GM12801 (cell line): Measurements from ENCODE around the gene HEPH.

Source experiments
- TF ChIP-seq, protein P1 (sequence below): IDR thresholded peaks from one replicate; pipeline ENCODE4 v1.5.1; 2011; ENCODE audit warnings: control low read depth; ENCODE audit not compliant: insufficient read length; ENCODE audit errors: extremely low read depth

HEPH gene

DNA sequence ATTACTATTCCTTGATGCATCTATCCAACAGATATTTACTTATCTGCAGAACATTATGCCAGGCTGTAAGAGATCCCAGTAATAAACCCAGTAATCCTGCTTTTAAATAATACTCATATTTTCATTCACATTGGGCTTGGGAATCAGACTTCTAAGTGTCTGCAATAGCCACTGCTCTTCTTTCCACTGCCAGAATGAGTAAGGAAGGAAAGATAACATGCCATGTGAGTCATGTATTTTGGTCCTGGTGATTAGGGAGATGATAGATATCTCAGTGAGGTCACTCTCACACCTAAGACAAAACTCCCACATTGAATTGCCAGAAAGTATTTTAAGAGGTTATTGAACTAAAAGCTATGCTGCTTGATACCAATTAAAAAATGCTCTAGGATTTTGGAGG is 13.9 kb upstream of the HEPH start:
- TF ChIP-seq, protein P1, sequence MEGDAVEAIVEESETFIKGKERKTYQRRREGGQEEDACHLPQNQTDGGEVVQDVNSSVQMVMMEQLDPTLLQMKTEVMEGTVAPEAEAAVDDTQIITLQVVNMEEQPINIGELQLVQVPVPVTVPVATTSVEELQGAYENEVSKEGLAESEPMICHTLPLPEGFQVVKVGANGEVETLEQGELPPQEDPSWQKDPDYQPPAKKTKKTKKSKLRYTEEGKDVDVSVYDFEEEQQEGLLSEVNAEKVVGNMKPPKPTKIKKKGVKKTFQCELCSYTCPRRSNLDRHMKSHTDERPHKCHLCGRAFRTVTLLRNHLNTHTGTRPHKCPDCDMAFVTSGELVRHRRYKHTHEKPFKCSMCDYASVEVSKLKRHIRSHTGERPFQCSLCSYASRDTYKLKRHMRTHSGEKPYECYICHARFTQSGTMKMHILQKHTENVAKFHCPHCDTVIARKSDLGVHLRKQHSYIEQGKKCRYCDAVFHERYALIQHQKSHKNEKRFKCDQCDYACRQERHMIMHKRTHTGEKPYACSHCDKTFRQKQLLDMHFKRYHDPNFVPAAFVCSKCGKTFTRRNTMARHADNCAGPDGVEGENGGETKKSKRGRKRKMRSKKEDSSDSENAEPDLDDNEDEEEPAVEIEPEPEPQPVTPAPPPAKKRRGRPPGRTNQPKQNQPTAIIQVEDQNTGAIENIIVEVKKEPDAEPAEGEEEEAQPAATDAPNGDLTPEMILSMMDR: no peak

DNA sequence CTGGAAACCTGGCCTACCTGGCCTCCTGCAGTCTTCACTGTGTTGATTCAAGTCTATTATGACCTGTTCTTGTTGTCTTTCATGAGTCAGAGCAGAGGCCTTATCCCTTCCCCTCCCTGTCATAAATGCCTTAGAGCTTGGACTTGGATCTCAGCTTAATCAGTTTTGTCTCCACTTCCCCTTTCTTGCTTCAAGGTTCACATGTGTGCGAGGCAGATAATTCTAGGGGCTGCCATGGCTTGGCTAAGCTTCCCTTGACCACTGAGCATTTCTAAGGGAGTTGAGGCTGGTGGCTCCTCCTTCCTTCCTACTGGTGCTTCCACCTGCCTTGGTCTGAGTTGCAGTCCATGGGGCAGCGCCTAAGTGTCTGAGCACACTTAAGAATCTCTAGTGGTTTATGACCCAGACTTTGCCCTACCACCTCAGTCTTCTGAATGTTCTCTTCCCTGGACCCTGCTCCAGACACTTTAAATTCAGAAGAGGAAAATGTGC is 1.7 kb upstream of the HEPH start:
- TF ChIP-seq, protein P1: no peak

DNA sequence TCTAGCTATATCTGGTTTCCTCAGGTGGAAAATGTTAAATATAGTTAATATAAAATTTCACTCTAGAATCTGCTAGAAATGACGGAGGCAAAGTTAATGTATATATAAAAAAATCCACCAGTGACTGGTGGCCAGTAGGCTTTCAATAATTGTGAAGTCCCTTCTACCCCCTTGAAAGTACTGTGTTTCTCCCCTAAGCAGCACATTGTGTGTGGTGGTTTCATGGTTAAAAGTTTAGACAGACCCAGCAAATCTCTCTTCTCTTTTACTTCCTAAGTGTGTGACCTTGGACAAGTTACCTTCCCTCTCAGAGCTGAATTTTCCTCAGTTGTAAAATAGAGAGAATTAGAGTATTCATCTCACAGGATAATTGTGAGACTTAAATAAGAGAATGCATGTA is 600 bp upstream of the HEPH start:
- TF ChIP-seq, protein P1: no peak

DNA sequence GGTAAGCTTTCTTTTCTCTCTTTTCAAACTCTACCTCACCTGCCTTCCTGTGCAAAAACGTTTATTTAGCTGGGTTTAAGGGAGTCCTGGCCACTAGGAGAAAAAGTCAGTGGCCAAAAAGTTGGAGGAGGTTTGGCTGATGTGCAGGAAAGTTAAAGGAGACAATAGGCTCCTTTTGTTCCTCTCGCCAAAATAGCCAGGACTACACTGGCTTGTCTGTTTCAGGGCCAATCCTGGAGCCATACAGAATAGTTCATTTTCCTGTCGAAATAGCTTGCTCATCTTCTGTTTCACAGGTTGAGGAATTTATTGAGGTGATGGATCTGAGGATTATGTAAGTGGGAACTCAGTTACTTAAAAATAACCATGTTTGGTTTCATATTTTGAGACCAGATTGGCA is 423 bp downstream of the HEPH start:
- TF ChIP-seq, protein P1: no peak

DNA sequence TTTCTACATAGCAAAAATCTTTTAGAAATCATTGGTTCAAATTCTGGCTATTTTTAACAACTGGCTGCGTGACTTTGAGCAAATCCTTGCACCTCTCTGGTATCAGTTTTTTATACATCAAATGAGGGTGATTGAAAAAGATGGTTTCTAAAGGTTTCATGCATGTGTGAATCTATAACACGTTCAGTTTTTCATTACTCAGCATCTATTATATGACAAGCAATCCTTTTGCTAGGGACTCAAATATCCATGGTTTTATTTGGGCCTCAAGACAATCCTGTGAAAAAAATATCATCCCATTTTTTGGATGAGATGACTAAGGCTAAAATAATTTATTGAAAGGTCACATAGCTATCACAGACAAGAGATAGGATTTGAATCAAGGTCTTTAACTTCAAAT is 884 bp downstream of the HEPH start:
- TF ChIP-seq, protein P1: no peak

DNA sequence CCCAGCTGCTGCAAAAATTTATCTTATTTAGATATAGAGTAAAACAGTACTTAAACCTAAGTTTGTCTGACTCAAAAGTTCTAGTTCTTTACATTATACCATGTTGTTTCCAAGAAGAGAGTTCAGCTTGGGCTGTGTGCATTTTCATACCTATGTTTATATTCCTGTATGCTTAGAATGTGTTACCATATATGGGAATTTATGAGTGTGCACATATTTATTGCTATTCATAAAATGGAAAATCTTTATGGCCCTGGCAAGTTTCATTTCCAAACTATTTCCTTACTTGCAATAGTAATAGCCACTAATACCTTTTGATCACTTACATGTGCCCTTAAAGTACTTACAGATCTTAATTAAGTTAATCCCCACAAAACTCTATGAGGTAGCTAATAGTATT is 2.6 kb downstream of the HEPH start:
- TF ChIP-seq, protein P1: no peak

DNA sequence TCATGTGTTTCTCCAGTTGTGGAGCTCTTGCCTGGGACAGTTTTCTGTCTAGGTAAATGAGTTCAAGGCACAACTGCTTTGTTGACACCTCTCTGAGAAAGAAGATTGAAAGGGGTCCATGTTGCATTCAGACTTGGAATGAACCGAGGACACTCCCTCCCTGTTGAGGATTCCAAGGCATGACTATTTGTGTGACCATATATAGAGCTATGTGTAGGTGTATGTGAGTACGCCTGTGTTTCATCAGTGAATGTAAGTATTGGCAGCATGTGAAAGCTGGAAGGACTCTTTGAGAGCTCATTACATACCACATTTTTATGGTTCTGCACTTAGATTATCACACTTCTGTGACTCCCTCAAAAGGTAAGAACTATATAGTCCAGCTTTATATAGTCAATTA is 3.4 kb downstream of the HEPH start:
- TF ChIP-seq, protein P1: no peak

DNA sequence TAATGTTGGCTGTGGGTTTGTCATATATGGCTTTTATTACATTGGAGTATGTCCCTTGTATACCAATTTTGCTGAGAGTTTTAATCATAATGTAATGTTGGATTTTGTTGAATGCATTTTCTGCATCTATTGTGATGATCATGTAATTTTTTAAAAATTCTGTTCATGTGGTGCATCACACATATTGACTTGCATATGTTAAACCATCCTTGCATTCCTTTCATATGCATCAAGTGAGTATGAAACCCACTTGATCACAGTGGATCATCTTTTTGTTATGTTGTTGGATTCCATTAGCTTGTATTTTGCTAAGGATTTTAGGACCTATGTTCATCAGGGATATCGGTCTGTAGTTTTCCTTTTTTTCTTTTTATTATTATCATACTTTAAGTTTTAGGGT is 12.1 kb downstream of the HEPH start:
- TF ChIP-seq, protein P1: no peak
